Gastrocnemius medialis (tissue), 4 donors: ENCODE results near the gene ZNRF1.

ENCODE experiments used
- CTCF ChIP-seq, 5 experiments: fragments of 450-650 bp in 3 of 5; fragments of 200-600 bp in 2 of 5; sonication (generic) in 2 of 5; IDR thresholded peaks in 4 of 5; conservative IDR thresholded peaks in 1 of 5; 1 replicate in 4 of 5; 2 replicates in 1 of 5; pipeline ENCODE4 v1.5.1; 2016 to 2019; ENCODE audit warnings: antibody characterized with exemption in 5 of 5, mild to moderate bottlenecking in 3 of 5, moderate library complexity in 3 of 5
- POLR2A ChIP-seq, 2 donors: fragments of 450-650 bp; IDR thresholded peaks; one replicate each; pipeline ENCODE4 v1.6.1; 2017; ENCODE audit warnings: antibody characterized with exemption in 2 of 2, mild to moderate bottlenecking in 2 of 2, moderate library complexity in 2 of 2

- TF ChIP-seq CTCF (IDR thresholded peaks at IDR 0.05 in 4 of 5, conservative IDR thresholded peaks at IDR 0.05 in 1 of 5) (no peak), POLR2A (IDR thresholded peaks at IDR 0.05) (no peak)
These were observed 24.2 kb downstream of the ZNRF1 start for GRCh38 chr16:75023009-75023408.
